NCI-H2029 treated with DMSO at 0.1 percent for 48 hours (cell line): ENCODE results near the gene PCDHGC3.

ENCODE experiments used
- DNase-seq: peaks from one replicate; lab custom pipeline; 2025; lab: John Stamatoyannopoulos, UW

PCDHGC3 gene

GRCh38 chr5:141485321-141486055 is 9.7 kb downstream of the PCDHGC3 start:
- DNase-seq, result no peak

GRCh38 chr5:141486091-141486490 is 10.3 kb downstream of the PCDHGC3 start:
- no peak for DNase-seq

GRCh38 chr5:141487131-141487530 is 11.4 kb downstream of the PCDHGC3 start:
- DNase-seq, result no peak

- no peak for DNase-seq
Observed at GRCh38 chr5:141488591-141489561, 13.1 kb downstream of the PCDHGC3 start, which contains the start of gene PCDHGC5. PCDHGC5 (plus strand) TSS chr5:141489081; CDS start chr5:141489241, 160 bp downstream.

GRCh38 chr5:141489841-141490240 is 14.1 kb downstream of the PCDHGC3 start:
- no peak for DNase-seq

GRCh38 chr5:141490271-141490670 is 14.5 kb downstream of the PCDHGC3 start:
- DNase-seq, result no peak

- DNase-seq, result no peak
Observed at GRCh38 chr5:141490771-141491170, 15.0 kb downstream of the PCDHGC3 start.

- no peak for DNase-seq
Observed at GRCh38 chr5:141491323-141492167, 15.8 kb downstream of the PCDHGC3 start.

GRCh38 chr5:141492168-141492885 is 16.6 kb downstream of the PCDHGC3 start:
- no peak for DNase-seq

- DNase-seq, result no peak
Observed at GRCh38 chr5:141493500-141494422, 18.0 kb downstream of the PCDHGC3 start.

- DNase-seq, result no peak
Observed at GRCh38 chr5:141494761-141495452, 19.1 kb downstream of the PCDHGC3 start.

- DNase-seq, result no peak
Observed at GRCh38 chr5:141495453-141495811, 19.7 kb downstream of the PCDHGC3 start.

- DNase-seq, result no peak
Observed at GRCh38 chr5:141496038-141496437, 20.3 kb downstream of the PCDHGC3 start.

- DNase-seq, result no peak
Observed at GRCh38 chr5:141501761-141502160, 26.0 kb downstream of the PCDHGC3 start.

- DNase-seq, result no peak
Observed at GRCh38 chr5:141503681-141504080, 27.9 kb downstream of the PCDHGC3 start.

GRCh38 chr5:141504216-141504615 is 28.4 kb downstream of the PCDHGC3 start:
- DNase-seq, result no peak

- no peak for DNase-seq
Observed at GRCh38 chr5:141506381-141507155, 30.8 kb downstream of the PCDHGC3 start.

GRCh38 chr5:141507387-141508091 is 31.8 kb downstream of the PCDHGC3 start:
- DNase-seq, result no peak
